ENCODE data around the gene HOXD11.

GRCh38 chr2:176071330-176072291 lies 35.5 kb upstream of the HOXD11 start:
- TF ChIP-seq NFE2L1 (CRISPR knock-in tag; IDR thresholded peaks at IDR 0.05) = no peak
- TF ChIP-seq ATF2 (CRISPR knock-in tag; IDR thresholded peaks at IDR 0.05; ENCODE audit: borderline replicate concordance, low read depth) = no peak
- no peak for TF ChIP-seq CTCF (IDR thresholded peaks at IDR 0.05)
- TF ChIP-seq ATF6 (CRISPR knock-in tag; IDR thresholded peaks at IDR 0.05) = no peak
- TF ChIP-seq ARID4B (CRISPR knock-in tag; IDR thresholded peaks at IDR 0.05; ENCODE audit: borderline replicate concordance) = no peak
- TF ChIP-seq USF2 (CRISPR knock-in tag; IDR thresholded peaks at IDR 0.05) = no peak
- TF ChIP-seq AFF4 (CRISPR knock-in tag; IDR thresholded peaks at IDR 0.05; ENCODE audit: borderline replicate concordance) = no peak
- no peak for TF ChIP-seq TP53 (CRISPR knock-in tag; IDR thresholded peaks at IDR 0.05)
- no peak for TF ChIP-seq ZSCAN18 (CRISPR knock-in tag; IDR thresholded peaks at IDR 0.05)

Data from WTC11 (cell line).